Occipital lobe (tissue), 2 donors: ENCODE results near the gene MAP4K1. TPM values are rescaled to one million over a fixed set of nuclear protein-coding genes. Genes with fewer than 3 reads are reported as not detected.
"Not testable (repeated sequence)": the region's sequence is repeated elsewhere in the genome, so short reads cannot be mapped to it uniquely, and the experiment has no call there.

Source experiments
- DNase-seq: peaks from one replicate; lab custom pipeline; 2025; lab: John Stamatoyannopoulos, UW
- total RNA-seq: library from RNA; depleted of rRNA; stranded (reverse); fragments of >200 nt; gene quantifications from one replicate; pipeline ENCODE4 v1.2.3, GENCODE V29; 2014

The MAP4K1 gene
- total RNA-seq, 1 donor from 2014 or later, result 0.16 TPM

DNA sequence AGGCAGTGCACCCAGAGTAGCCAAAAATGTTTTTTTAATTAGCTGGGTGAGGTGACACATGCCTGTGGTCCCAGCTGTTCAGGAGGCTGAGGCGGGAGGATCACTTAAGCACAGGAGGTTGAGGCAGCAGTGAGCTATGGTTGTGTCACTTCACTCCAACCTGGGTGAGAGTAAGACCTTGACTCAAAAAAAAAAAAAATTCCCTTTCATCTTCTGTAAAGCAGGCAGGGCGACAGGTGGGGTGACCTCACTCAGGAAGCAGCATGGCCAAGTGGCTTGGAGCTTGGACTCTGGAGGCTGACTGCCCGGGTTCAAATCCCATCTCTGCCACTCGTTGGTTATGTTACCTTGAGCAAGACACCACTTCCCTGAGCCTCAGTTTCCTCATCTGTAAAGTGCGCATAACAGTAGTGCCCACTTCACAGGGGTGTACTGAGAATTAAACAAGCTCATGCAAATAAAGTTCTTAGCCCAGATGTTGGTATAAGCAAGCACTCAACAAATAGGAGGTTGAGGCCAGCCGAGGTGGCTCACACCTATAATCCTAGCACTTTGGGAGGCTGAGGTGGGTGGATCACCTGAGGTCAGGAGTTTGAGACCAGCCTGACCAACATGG, 48.3 kb downstream of the MAP4K1 start:
- DNase-seq, result no peak

DNA sequence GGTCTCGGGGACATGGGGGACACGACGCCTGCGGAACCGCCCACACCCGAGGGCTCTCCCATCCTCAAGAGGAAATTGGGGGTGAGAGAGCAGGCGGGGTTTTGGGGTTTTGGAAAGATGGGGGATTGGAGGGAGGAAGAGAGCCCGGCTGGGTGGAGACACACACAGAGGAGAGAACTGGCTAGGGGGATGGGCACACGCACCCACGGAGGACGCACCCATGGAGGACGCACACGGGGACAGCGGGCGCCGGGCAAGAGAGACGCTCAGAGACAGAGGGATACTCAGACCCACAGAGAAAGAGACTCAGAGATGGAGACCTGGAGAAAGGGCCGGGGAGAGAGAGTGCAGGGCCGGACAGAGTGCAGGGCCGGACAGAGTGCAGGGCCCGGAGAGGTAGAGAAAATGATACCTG, 52.1 kb downstream of the MAP4K1 start:
- no peak for DNase-seq

DNA sequence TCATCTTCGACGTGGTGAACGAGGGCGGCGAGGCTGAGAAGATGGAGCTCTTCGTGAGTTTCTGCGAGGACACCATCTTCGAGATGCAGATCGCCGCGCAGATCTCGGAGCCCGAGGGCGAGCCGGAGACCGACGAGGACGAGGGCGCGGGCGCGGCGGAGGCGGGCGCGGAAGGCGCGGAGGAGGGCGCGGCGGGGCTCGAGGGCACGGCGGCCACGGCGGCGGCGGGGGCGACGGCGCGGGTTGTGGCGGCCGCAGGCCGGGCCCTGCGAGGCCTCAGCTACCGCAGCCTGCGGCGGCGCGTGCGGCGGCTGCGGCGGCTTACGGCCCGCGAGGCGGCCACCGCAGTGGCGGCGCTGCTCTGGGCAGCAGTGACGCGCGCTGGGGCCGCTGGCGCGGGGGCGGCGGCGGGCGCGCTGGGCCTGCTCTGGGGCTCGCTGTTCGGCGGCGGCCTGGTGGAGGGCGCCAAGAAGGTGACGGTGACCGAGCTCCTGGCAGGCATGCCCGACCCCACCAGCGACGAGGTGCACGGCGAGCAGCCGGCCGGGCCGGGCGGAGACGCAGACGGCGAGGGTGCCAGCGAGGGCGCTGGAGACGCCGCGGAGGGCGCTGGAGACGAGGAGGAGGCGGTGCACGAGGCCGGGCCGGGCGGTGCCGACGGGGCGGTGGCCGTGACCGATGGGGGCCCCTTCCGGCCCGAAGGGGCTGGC, 52.6 kb downstream of the MAP4K1 start:
- no peak for DNase-seq

DNA sequence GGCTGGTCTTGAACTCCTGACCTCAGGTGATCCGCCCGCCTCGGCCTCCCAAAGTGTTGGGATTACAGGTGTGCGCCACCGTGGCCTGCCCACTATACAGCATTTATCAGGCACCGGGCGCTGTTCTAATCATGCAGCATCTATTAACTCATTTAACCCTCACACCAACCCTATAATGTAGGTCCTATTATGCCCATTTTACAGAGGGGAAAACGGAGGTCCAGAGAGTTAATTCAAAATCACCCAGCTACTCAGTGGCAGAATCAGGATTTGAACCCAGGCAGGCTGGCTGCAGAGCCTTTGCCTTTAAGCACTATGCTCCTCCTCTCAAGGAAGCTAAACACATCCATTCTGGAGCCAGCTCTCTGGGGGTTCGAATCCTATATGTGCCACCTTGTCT, 54.3 kb downstream of the MAP4K1 start:
- no peak for DNase-seq

DNA sequence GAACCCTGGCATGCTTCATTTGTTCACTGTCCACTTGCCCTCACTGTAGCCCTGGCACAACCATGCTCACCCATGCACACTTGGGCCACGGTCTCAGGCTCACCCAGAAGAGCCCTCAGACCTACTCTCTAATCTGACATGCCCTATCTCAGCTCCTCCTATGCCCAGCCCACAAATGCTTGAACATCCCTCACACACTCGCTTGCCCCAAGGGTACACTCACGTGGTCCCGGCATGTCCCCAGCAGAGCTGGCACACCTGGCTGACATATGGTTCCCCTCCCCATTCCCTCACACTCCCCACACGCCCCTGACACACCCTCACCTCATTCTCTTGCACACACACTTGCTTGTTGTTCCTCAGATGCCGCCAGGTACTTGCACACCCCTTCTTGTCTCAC, 55.7 kb downstream of the MAP4K1 start:
- no peak for DNase-seq

DNA sequence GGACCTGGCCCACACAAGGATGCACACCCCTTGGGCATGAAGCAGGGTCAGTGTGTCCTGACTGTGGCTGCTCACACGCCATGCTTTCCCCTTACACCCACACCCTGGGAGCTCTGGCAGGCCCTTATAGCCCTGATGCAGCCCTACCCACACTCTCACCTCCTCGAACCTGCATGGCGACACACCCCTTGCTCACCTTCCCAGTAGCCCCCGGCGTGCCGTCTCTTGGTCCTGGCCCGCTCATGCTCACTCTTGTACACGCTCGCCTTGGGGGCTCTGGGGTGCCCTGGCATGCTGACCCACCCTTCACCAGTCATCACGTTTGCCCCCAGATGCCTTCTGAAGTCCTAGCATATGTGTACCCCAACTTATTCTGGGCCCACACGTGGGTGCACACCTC, 56.1 kb downstream of the MAP4K1 start:
- no peak for DNase-seq

DNA sequence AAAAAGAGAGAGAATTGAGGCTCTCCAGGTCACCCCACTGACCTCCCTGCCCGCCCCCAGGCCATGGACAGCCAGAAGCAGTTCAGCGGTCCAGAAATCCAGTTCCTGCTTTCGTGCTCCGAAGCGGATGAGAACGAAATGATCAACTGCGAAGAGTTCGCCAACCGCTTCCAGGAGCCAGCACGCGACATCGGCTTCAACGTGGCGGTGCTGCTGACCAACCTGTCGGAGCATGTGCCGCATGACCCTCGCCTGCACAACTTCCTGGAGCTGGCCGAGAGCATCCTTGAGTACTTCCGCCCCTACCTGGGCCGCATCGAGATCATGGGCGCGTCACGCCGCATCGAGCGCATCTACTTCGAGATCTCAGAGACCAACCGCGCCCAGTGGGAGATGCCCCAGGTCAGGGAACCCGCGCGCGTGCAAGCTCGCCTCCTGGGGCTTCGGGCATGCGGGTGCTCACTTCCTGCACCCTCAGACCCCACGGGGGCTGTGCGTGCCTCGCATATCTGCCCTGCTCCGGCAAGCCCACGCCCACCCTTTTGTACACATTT, 56.6 kb downstream of the MAP4K1 start:
- DNase-seq, result no peak

DNA sequence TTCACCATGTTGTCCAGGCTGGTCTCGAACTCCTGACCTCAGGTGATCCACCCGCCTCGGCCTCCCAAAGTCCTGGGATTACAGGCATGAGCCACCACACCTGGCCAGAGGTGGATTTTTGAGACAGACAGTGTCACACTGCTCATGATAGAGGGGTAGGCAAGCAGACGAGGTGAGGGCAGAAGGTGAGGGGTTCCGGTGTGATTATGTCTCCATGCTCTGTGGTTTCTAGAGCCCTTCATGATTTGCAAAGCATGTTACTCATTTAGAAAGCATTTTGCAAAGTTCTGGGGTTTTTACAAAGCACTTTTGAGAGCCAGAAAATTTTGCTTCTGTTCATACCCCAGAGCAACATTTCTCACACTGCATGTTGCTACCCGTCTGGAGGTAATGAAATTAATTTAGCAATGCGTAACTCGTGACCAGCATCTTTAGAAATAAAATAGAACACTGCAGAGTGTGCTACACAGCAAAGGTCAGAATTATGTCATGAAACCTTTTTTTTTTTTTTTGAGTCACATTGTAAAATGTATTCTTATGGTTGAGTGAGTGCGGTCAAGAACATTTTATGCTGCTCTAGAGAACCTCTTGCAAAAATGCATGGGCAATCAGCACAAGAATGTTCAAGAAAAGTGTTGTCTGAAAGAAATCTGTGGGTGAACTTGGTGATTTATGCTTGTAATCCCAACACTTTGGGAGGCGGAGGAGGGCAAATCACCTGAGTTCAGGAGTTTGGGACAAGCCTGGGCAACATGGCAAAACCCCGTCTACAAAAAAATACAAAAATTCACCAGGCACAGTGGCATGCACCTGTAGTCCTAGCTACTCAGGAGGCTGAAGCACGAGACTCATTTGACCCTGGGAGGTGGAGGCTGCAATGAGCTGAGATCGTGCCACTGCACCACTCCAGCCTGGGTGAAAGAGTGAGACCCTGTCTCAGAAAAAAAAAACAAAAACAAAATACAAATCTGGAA, 58.0 kb downstream of the MAP4K1 start:
- no peak for DNase-seq

DNA sequence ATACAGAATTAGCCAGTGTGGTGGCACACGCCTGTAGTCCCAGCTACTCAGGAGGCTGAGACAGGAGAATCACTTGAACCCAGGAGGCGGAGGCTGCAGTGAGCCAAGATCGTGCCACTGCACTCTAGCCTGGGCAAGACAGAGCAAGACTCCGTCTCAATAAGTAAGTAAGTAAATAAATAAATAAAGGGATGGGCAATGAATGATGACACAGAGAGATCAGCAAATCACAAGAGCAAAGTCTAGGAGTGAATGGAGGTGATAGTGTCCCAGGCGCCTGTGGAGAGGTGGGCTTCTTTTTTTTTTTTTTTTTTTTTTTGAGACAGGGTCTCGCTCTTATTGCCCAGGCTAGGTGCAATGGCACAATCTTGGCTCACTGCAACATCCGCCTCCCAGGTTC, 58.8 kb downstream of the MAP4K1 start:
- not testable (repeated sequence) for DNase-seq

DNA sequence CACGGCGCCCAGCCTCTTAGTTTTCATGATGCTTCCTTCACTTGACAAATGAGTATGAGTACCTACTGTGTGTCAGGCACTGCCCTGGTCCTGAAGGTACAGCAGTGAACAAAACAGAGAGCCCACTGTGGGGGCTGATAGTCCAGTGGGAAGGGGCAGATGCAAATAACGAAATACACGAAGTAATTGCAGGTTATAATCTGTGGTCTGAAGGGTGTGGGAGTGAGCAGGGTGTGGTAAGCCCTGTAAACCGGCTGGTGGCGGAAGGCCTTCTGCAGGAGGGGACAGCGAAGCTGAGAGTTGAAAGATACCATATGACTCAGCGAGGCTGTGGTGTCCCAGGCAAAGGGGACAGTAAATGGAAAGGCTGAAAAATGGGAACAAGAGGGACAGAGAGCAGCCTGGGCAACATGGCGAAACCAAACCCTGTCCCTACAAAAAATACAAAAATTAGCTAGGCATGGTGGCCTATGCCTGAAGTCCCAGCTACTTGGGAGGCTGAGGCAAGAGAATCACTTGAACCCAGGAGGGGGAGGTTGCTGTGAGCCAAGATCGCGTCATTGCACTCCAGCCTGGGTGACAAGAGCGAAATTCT, 60.5 kb downstream of the MAP4K1 start:
- DNase-seq, result no peak

DNA sequence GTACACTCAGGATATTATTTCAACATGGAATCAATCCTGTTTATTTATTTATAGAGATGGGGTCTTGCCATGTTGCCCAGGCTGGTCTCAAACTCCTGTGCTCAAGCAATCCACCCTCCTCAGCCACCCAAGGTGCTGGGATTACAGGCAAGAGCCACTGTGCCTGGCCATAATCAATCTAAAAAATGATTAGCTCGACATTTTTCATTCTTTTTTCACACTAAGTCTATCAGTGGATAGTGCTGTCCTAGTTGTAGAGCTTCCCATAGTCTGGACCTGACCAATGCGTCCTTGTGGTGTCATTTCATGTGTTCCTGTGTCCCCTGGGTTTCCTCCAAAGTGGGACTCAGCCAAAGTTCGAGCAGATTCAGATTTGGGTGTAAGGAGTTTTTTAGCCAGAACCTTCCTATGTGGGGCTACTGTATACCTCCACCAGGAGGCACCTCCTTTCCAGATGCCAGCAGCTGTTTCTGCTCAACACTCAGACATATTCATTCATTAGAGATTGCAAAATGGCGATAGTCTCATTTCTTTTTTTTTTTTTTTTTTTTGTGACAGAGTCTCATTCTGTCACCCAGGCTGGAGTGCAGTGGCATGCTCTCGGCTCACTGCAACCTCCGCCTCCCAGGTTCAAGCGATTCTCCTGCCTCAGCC, 61.1 kb downstream of the MAP4K1 start:
- no peak for DNase-seq

DNA sequence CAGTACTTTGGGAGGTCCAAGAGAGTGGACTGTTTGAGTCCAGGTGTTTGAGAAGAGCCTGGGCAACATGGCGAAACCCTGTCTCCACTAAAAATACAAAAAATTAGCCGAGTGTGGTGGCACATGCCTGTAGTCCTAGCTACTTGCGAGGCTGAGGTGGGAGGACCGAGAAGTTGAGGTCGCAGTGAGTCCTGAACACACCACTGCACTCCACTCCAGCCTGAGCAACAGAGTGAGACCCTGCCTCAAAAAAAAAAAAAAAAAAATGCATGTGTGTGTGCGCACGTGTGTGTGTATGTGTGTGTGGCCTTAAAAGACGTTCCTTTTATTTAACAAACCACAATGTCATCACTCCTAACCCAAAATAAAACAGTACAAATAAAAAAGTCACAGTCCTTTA, 62.6 kb downstream of the MAP4K1 start:
- DNase-seq, result no peak

DNA sequence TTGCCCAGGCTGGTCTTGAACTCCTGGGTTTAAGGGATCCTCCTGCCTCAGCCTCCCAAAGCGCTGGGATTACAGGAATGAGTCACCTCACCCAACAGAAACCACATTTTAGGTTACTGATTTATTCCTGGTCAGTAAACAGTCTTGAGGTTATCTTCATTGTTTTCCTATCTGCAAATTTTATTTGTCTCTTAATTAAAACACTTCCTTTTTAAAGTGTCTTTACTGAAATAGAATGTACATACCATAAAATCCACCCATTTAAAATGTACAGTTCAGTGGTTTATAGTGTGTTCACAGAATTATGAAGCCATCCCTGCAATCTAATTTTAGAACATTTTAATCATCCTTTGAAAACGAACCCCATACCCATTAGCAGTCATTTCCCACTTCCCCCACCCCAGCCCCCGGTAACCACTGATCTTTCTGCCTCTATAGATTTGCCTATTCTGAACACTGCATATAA, 63.0 kb downstream of the MAP4K1 start:
- DNase-seq, result no peak

DNA sequence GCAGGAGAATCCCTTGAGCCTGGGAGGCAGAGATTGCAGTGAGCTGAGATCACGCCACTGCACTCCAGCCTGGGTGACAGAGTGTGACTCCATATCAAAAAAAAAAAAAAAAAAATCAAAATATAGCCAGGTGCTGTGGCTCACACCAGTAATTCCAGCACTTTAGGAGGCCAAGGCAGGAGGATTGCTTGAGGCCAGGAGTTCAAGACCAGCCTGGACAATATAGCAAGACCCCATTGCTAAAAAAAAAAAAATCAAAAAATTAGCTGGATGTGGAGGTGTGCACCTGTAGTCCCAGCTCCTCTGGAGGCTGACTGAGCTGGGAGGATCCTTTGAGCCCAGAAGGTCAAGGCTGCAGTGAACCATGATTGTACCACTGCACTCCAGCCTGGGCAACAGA, 64.5 kb downstream of the MAP4K1 start:
- DNase-seq, result not testable (repeated sequence)

DNA sequence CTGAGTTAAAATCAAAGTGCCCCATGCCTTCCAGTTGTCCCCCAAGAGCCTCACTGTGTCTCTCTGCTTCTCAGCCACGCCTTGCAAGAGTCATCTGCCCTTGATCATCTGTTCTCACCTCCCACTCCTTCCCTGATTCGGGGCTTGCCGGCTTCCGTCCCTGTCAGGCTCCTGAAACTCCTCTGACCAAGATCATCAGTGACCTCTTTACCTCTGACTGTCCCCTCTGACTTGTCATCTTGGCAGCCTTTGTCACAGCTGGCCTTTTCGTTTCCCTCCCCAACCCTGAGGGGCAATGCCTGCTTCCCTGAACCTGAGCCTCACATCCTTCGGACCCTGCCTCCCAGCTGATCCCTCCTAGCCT, 66.3 kb downstream of the MAP4K1 start:
- no peak for DNase-seq

DNA sequence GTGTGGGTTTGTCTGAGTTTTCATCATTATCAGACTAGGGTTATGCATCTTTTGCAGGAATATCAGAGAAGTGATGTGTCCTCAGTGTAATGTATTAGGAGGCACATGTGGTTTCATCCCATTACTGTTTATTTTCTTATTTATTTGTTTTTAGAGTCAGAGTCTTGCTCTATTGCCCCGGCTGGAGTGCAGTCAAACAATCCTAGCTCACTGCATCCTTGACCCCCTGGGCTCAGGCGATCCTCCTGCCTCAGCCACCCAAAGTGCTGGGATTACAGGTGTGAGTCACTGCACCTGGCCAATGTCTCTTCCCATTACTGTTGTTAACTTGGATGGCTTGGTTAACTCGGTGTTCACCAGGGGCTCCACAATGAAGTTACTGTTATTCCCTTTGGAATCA, 67.4 kb downstream of the MAP4K1 start:
- no peak for DNase-seq

DNA sequence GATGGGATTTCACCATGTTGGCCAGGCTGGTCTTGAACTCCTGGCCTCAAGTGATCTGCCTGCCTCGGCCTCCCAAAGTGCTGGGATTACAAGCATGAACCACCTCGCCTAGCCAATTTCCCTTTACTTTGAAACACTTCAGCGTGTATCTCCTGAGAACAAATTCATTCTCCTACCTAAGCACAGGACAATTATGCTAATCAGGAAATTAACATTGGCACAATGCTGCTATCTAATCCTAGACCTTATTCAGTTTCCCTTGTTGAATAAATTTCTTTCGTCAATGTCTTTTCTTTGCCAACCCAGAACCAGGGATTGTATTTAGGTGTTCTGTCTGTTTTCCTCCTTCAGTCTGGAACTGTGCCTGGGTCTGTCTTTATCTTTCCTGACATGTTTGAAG, 67.8 kb downstream of the MAP4K1 start:
- no peak for DNase-seq

DNA sequence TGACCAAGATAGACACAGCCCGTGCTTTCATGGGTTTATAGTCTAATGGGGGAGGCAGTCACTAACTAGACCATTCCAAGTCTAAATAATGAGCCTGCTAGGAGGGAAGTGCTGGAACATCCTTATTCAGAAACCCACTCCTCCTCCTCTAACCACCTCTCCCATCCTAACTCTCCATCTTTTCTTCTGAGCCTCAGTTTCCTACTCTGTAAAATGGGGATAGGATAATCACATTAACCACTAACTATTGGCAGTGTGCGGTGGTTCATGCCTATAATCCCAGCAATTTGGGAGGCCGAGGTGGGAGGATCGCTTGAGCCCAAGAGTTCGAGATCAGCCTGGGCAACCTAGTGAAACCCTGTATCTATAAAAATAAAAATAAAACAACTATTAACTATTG, 68.7 kb downstream of the MAP4K1 start:
- no peak for DNase-seq

DNA sequence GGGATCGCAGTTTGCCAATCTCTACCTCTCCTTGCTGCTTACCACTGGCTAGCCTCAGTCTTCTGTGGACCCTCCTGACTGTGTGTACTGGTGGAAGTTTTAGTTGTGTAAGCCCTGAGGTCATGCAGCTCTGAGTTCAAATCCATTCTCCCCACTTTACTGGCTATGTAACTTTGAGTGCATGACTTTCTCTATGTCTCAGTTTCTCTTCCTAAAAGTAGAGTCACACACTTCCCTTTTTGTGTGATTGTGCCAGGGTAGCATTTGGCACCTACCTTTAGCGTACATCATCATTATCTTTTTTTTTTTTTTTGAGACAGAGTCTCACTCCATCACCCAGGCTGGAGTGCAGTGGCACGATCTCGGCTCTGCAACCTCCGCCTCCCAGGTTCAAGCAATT, 70.3 kb downstream of the MAP4K1 start:
- DNase-seq, result no peak

DNA sequence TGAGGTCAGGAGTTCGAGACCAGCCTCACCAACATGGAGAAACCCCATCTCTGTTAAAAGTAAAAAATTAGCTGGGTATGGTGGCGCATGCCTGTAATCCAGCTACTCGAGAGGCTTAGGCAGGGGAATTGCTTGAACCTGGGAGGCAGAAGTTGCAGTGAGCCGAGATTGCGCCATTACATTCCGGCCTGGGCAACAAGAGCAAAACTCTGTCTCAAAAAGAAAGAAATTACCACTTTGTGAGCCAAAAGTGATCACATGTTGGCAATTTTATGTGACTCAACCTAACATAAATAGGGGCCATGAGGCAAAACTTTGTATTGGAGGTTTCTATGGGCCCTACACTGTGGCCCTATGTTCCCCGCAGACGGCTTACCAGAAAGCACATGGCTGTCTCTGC, 72.2 kb downstream of the MAP4K1 start:
- no peak for DNase-seq
